ENCODE data around the gene DCAF11.

DCAF11 gene

GRCh38 chr14:24068711-24069410 lies 45.7 kb upstream of the DCAF11 start:
- Histone ChIP-seq H3K27me3 (peaks cover 0 to 20% of the 10 kb centered on the region in 2 donors), H3K27ac (no peak overlapping the region), H3K4me1 (peaks cover 0 to 21% (median 16%) of the 10 kb centered on the region in 4 donors), H3K36me3 (no peaks in the 10 kb centered on the region), H3K4me3 (no peak overlapping the region), H3K9me3 (no peaks in the 10 kb centered on the region)
- no peak for DNase-seq
- intact Hi-C loops (cut with DNase I; ENCODE audit: low total_unique reads): no loop called here
- no peak for TF ChIP-seq CTCF (IDR thresholded peaks at IDR 0.05)

- no peak for DNase-seq
- Histone ChIP-seq H3K27me3 (peaks cover 0 to 25% of the 10 kb centered on the region in 2 donors), H3K27ac (no peak overlapping the region), H3K36me3 (no peaks in the 10 kb centered on the region), H3K4me3 (no peak overlapping the region), H3K4me1 (peaks cover 0 to 21% (median 16%) of the 10 kb centered on the region in 4 donors), H3K9me3 (no peaks in the 10 kb centered on the region)
- TF ChIP-seq CTCF (IDR thresholded peaks at IDR 0.05): no peak
- intact Hi-C loops (cut with DNase I; ENCODE audit: low total_unique reads): no loop called here
Observed at GRCh38 chr14:24069411-24069735, 45.2 kb upstream of the DCAF11 start.

- H3K4me3 ChIP-seq: no peak overlapping the region
- no peak for DNase-seq
- peaks cover 0 to 36% of the 10 kb centered on the region in 2 donors for H3K27me3 ChIP-seq
- intact Hi-C loops (cut with DNase I; ENCODE audit: low total_unique reads): no loop called here
- TF ChIP-seq CTCF (IDR thresholded peaks at IDR 0.05): no peak
- H3K36me3 ChIP-seq: no peaks in the 10 kb centered on the region
- H3K9me3 ChIP-seq: no peaks in the 10 kb centered on the region
- H3K27ac ChIP-seq: no peak overlapping the region
- H3K4me1 ChIP-seq: peaks cover 0 to 21% (median 16%) of the 10 kb centered on the region in 4 donors
Observed at GRCh38 chr14:24070285-24071143, 44.1 kb upstream of the DCAF11 start.

GRCh38 chr14:24071144-24071697 lies 43.4 kb upstream of the DCAF11 start, which contains the start of gene CPNE6:
CPNE6 (plus strand) TSS chr14:24071562; CDS start chr14:24072937, 1,375 bp downstream.
- Histone ChIP-seq H3K9me3 (no peaks in the 10 kb centered on the region), H3K36me3 (no peaks in the 10 kb centered on the region), H3K4me3 (peak within 1 kb of the TSS in 1 of 2 donors; percentile 16), H3K4me1 (peaks cover 0 to 21% (median 16%) of the 10 kb centered on the region in 4 donors), H3K27ac (no peak within 1 kb of the TSS), H3K27me3 (peaks cover 0 to 42% of the 10 kb centered on the region in 2 donors)
- TF ChIP-seq CTCF (IDR thresholded peaks at IDR 0.05): no peak
- no peak for DNase-seq
- intact Hi-C loops (cut with DNase I; ENCODE audit: low total_unique reads): no loop called here

- Histone ChIP-seq H3K27me3 (peaks cover 0 to 49% of the 10 kb centered on the region in 2 donors), H3K9me3 (no peaks in the 10 kb centered on the region), H3K4me3 (peak overlapping the region in 1 of 2 donors; percentile 16), H3K27ac (no peak overlapping the region), H3K4me1 (peaks cover 0 to 21% (median 16%) of the 10 kb centered on the region in 4 donors), H3K36me3 (no peaks in the 10 kb centered on the region)
- no peak for TF ChIP-seq CTCF (IDR thresholded peaks at IDR 0.05)
- DNase-seq: no peak
- intact Hi-C loops (cut with DNase I; ENCODE audit: low total_unique reads): no loop called here
Observed at GRCh38 chr14:24071836-24072430, 42.6 kb upstream of the DCAF11 start.
